IMR-90 (cell line): ENCODE results near the gene NPM1.

Experiments used
- BHLHE40 ChIP-seq: fragments of 150-350 bp; IDR thresholded peaks from 2 replicates; pipeline ENCODE4 v1.6.1; 2016; ENCODE audit warnings: mild to moderate bottlenecking, low read depth, low read length
- CEBPB ChIP-seq: IDR thresholded peaks from 2 replicates; pipeline ENCODE4 v1.6.1; 2012; ENCODE audit warnings: low read depth, low read length, improper control_type of control experiment
- CHD1 ChIP-seq: IDR thresholded peaks from 2 replicates; pipeline ENCODE4 v1.6.1; 2012; ENCODE audit warnings: low read depth, low read length, improper control_type of control experiment
- FOS ChIP-seq: fragments of 150-350 bp; IDR thresholded peaks from 2 replicates; pipeline ENCODE4 v1.6.1; 2016; ENCODE audit warnings: low read depth, low read length
- MAFK ChIP-seq: IDR thresholded peaks from 2 replicates; pipeline ENCODE4 v1.6.1; 2012; ENCODE audit warnings: low read depth, low read length, improper control_type of control experiment
- MAZ ChIP-seq: IDR thresholded peaks from 2 replicates; pipeline ENCODE4 v1.6.1; 2012; ENCODE audit warnings: low read depth, mild to moderate bottlenecking, low read length, improper control_type of control experiment, moderate library complexity, borderline replicate concordance
- NFE2L2 ChIP-seq: fragments of 150-350 bp; IDR thresholded peaks from 2 replicates; pipeline ENCODE4 v1.6.1; 2016; ENCODE audit warnings: low read depth, mild to moderate bottlenecking, low read length
- POLR2A ChIP-seq: IDR thresholded peaks from 2 replicates; pipeline ENCODE4 v1.6.1; 2012; ENCODE audit warnings: mild to moderate bottlenecking, low read depth, low read length
- RAD21 ChIP-seq: IDR thresholded peaks from 2 replicates; pipeline ENCODE4 v1.6.1; 2012; ENCODE audit warnings: low read length, improper control_type of control experiment
- RCOR1 ChIP-seq: IDR thresholded peaks from 2 replicates; pipeline ENCODE4 v1.6.1; 2012; ENCODE audit warnings: mild to moderate bottlenecking, low read length, improper control_type of control experiment; ENCODE audit not compliant: insufficient replicate concordance
- RFX5 ChIP-seq: IDR thresholded peaks from 2 replicates; pipeline ENCODE4 v1.8.0; 2012; ENCODE audit warnings: low read depth, mild to moderate bottlenecking, low read length, moderate library complexity
- SMC3 ChIP-seq: fragments of 150-350 bp; IDR thresholded peaks from 2 replicates; pipeline ENCODE4 v1.6.1; 2016; ENCODE audit warnings: low read depth, mild to moderate bottlenecking, antibody characterized with exemption, low read length, moderate library complexity
- TF ChIP-seq, protein P1 (sequence below): conservative IDR thresholded peaks from 2 replicates; pipeline ENCODE4 v1.5.1; 2012; ENCODE audit warnings: mild to moderate bottlenecking, low read depth, low read length, improper control_type of control experiment
- TF ChIP-seq, protein P2 (sequence below): fragments of 150-350 bp; IDR thresholded peaks from 2 replicates; pipeline ENCODE4 v1.6.1; 2016; ENCODE audit warnings: low read depth, mild to moderate bottlenecking, low read length, moderate library complexity, borderline replicate concordance

- no peak for TF ChIP-seq RFX5
- no peak for TF ChIP-seq BHLHE40
- TF ChIP-seq SMC3, result no peak
- TF ChIP-seq CHD1, result no peak
- TF ChIP-seq POLR2A, result no peak
- TF ChIP-seq, protein P1, sequence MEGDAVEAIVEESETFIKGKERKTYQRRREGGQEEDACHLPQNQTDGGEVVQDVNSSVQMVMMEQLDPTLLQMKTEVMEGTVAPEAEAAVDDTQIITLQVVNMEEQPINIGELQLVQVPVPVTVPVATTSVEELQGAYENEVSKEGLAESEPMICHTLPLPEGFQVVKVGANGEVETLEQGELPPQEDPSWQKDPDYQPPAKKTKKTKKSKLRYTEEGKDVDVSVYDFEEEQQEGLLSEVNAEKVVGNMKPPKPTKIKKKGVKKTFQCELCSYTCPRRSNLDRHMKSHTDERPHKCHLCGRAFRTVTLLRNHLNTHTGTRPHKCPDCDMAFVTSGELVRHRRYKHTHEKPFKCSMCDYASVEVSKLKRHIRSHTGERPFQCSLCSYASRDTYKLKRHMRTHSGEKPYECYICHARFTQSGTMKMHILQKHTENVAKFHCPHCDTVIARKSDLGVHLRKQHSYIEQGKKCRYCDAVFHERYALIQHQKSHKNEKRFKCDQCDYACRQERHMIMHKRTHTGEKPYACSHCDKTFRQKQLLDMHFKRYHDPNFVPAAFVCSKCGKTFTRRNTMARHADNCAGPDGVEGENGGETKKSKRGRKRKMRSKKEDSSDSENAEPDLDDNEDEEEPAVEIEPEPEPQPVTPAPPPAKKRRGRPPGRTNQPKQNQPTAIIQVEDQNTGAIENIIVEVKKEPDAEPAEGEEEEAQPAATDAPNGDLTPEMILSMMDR, result no peak
- TF ChIP-seq FOS, result no peak
- TF ChIP-seq CEBPB, result no peak
- TF ChIP-seq, protein P2, sequence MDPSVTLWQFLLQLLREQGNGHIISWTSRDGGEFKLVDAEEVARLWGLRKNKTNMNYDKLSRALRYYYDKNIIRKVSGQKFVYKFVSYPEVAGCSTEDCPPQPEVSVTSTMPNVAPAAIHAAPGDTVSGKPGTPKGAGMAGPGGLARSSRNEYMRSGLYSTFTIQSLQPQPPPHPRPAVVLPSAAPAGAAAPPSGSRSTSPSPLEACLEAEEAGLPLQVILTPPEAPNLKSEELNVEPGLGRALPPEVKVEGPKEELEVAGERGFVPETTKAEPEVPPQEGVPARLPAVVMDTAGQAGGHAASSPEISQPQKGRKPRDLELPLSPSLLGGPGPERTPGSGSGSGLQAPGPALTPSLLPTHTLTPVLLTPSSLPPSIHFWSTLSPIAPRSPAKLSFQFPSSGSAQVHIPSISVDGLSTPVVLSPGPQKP, result no peak
- no peak for TF ChIP-seq MAZ
- no peak for TF ChIP-seq NFE2L2
- TF ChIP-seq MAFK, result no peak
- TF ChIP-seq RCOR1, result no peak
- no peak for TF ChIP-seq RAD21
Observed at GRCh38 chr5:171407234-171407633, 19.6 kb downstream of the NPM1 start.
